Trophoblast cell (in vitro differentiated cells and primary cell): Measurements from ENCODE around the gene ENTREP1.

Experiments
- DNase-seq, 2 donors: peaks; one replicate each; pipeline ENCODE4 v3.0.0-alpha.2; 2016
- H2AFZ ChIP-seq: 2 replicates; pipeline ENCODE4 v1.6.1; 2013; ENCODE audit warnings: low read length, moderate library complexity, mild to moderate bottlenecking; ENCODE audit not compliant: insufficient read depth, poor library complexity
- H2AK5ac ChIP-seq: 2 replicates; pipeline ENCODE4 v1.6.1; 2013; ENCODE audit warnings: mild to moderate bottlenecking, low read length
- H2BK120ac ChIP-seq: 2 replicates; pipeline ENCODE4 v1.6.1; 2013; ENCODE audit warnings: low read length, mild to moderate bottlenecking, moderate library complexity; ENCODE audit not compliant: insufficient read depth, poor library complexity
- H2BK12ac ChIP-seq: 2 replicates; pipeline ENCODE4 v1.6.1; 2013; ENCODE audit warnings: mild to moderate bottlenecking, low read length, moderate library complexity
- H2BK5ac ChIP-seq: 2 replicates; pipeline ENCODE4 v1.6.1; 2013; ENCODE audit warnings: low read length, low read depth, moderate library complexity, mild to moderate bottlenecking; ENCODE audit not compliant: poor library complexity
- H3K14ac ChIP-seq: 2 replicates; pipeline ENCODE4 v1.6.1; 2013; ENCODE audit warnings: mild to moderate bottlenecking, low read length
- H3K18ac ChIP-seq: 2 replicates; pipeline ENCODE4 v1.6.1; 2013; ENCODE audit warnings: mild to moderate bottlenecking, low read length
- H3K23ac ChIP-seq: 2 replicates; pipeline ENCODE4 v1.6.1; 2013; ENCODE audit warnings: low read length
- H3K27ac ChIP-seq: 2 replicates; pipeline ENCODE4 v1.5.1; 2013; ENCODE audit warnings: low read depth, mild to moderate bottlenecking, inconsistent platforms, low read length, moderate library complexity
- H3K27me3 ChIP-seq: 2 replicates; pipeline ENCODE4 v1.6.1; 2013; ENCODE audit warnings: inconsistent platforms, mild to moderate bottlenecking, low read length, moderate library complexity; ENCODE audit not compliant: insufficient read depth
- H3K36me3 ChIP-seq, 2 experiments: 1 replicate in 1 of 2; 2 replicates in 1 of 2; pipeline ENCODE4 v1.6.1; 2013; ENCODE audit warnings: low read length in 2 of 2, mild to moderate bottlenecking in 2 of 2, moderate library complexity in 1 of 2; ENCODE audit not compliant: insufficient read depth in 2 of 2, control insufficient read depth in 1 of 2
- H3K4ac ChIP-seq: 2 replicates; pipeline ENCODE4 v1.6.1; 2013; ENCODE audit warnings: low read depth, mild to moderate bottlenecking, low read length, moderate library complexity
- H3K4me1 ChIP-seq, 2 experiments: 1 replicate in 1 of 2; 2 replicates in 1 of 2; pipeline ENCODE4 v1.6.1; 2013; ENCODE audit warnings: low read length in 2 of 2, mild to moderate bottlenecking in 2 of 2, moderate library complexity in 1 of 2; ENCODE audit not compliant: insufficient read depth in 2 of 2, control insufficient read depth in 1 of 2
- H3K4me2 ChIP-seq: 2 replicates; pipeline ENCODE4 v1.6.1; 2013; ENCODE audit warnings: inconsistent platforms, mild to moderate bottlenecking, low read length, moderate library complexity
- H3K4me3 ChIP-seq: 2 replicates; pipeline ENCODE4 v1.5.1; 2013; ENCODE audit warnings: mild to moderate bottlenecking, low read depth, low read length, inconsistent platforms
- H3K79me1 ChIP-seq: one replicate; pipeline ENCODE4 v1.6.1; 2013; ENCODE audit warnings: low read length
- H3K79me2 ChIP-seq: 2 replicates; pipeline ENCODE4 v1.6.1; 2013; ENCODE audit warnings: low read length, mild to moderate bottlenecking; ENCODE audit not compliant: control insufficient read depth, insufficient read depth, poor library complexity
- H3K9ac ChIP-seq: 2 replicates; pipeline ENCODE4 v1.6.1; 2013; ENCODE audit warnings: mild to moderate bottlenecking, low read length
- H3K9me3 ChIP-seq: 2 replicates; pipeline ENCODE4 v1.6.1; 2013; ENCODE audit warnings: low read depth, mild to moderate bottlenecking, control low read depth, inconsistent platforms, low read length; ENCODE audit not compliant: insufficient read depth
- H4K12ac ChIP-seq: 2 replicates; pipeline ENCODE4 v1.6.1; 2013; ENCODE audit warnings: low read depth, mild to moderate bottlenecking, low read length, moderate library complexity
- H4K8ac ChIP-seq: 2 replicates; pipeline ENCODE4 v1.6.1; 2013; ENCODE audit warnings: low read depth, mild to moderate bottlenecking, low read length, moderate library complexity
- H4K91ac ChIP-seq: one replicate; pipeline ENCODE4 v1.6.1; 2013; ENCODE audit warnings: low read depth, mild to moderate bottlenecking, low read length, moderate library complexity
- WGBS: extraction: QIAGEN DNeasy Blood & Tissue Kit; methylation state at CpG from one replicate; pipeline ENCODE4 v1.1.7; 2013; ENCODE audit warnings: missing lambda C conversion rate; ENCODE audit not compliant: insufficient read length, insufficient coverage; ENCODE audit errors: extremely low coverage; 5-methylcytosine and 5-hydroxymethylcytosine counted together

ENTREP1 gene

GRCh38 chr9:69425136-69425801 lies 100.3 kb downstream of the ENTREP1 start:
- no CpG with 5 or more reads among the region's 17 CpGs for WGBS
- no peak overlapping the region for H4K8ac ChIP-seq
- no peak overlapping the region for H3K18ac ChIP-seq
- H3K79me2 ChIP-seq = no peaks in the 10 kb centered on the region
- H3K4me2 ChIP-seq = no peak overlapping the region
- H3K27me3 ChIP-seq = no peaks in the 10 kb centered on the region
- no peak overlapping the region for H3K23ac ChIP-seq
- no peak overlapping the region for H2BK120ac ChIP-seq
- no peaks in the 10 kb centered on the region for H3K79me1 ChIP-seq
- H4K12ac ChIP-seq = no peak overlapping the region
- H2AFZ ChIP-seq = no peak overlapping the region
- H3K36me3 ChIP-seq = no peaks in the 10 kb centered on the region
- DNase-seq = no peak
- H3K14ac ChIP-seq = no peak overlapping the region
- no peaks in the 10 kb centered on the region for H3K9me3 ChIP-seq
- H3K4me1 ChIP-seq = no peaks in the 10 kb centered on the region
- no peak overlapping the region for H3K4me3 ChIP-seq
- H3K4ac ChIP-seq = no peak overlapping the region
- H2BK12ac ChIP-seq = no peak overlapping the region
- no peak overlapping the region for H3K27ac ChIP-seq
- no peak overlapping the region for H2AK5ac ChIP-seq
- H4K91ac ChIP-seq = no peak overlapping the region
- no peak overlapping the region for H3K9ac ChIP-seq
- no peak overlapping the region for H2BK5ac ChIP-seq

- no peak overlapping the region for H3K14ac ChIP-seq
- no peak overlapping the region for H2AK5ac ChIP-seq
- H3K27me3 ChIP-seq = no peaks in the 10 kb centered on the region
- H3K9me3 ChIP-seq = peaks cover 7% of the 10 kb centered on the region
- no peak overlapping the region for H3K18ac ChIP-seq
- no peaks in the 10 kb centered on the region for H3K79me1 ChIP-seq
- DNase-seq = no peak
- no peak overlapping the region for H3K23ac ChIP-seq
- WGBS = no CpG with 5 or more reads among the region's 4 CpGs
- no peak overlapping the region for H2BK5ac ChIP-seq
- no peak overlapping the region for H4K91ac ChIP-seq
- H3K9ac ChIP-seq = no peak overlapping the region
- H3K4me3 ChIP-seq = no peak overlapping the region
- H3K27ac ChIP-seq = no peak overlapping the region
- no peak overlapping the region for H2BK120ac ChIP-seq
- no peak overlapping the region for H3K4me2 ChIP-seq
- no peak overlapping the region for H2BK12ac ChIP-seq
- H2AFZ ChIP-seq = no peak overlapping the region
- H4K8ac ChIP-seq = no peak overlapping the region
- H4K12ac ChIP-seq = no peak overlapping the region
- no peaks in the 10 kb centered on the region for H3K79me2 ChIP-seq
- no peaks in the 10 kb centered on the region for H3K36me3 ChIP-seq
- no peaks in the 10 kb centered on the region for H3K4me1 ChIP-seq
- no peak overlapping the region for H3K4ac ChIP-seq
Observed at GRCh38 chr9:69427286-69427685, 102.3 kb downstream of the ENTREP1 start.

GRCh38 chr9:69428017-69428785 lies 103.2 kb downstream of the ENTREP1 start:
- no CpG with 5 or more reads among the region's 15 CpGs for WGBS
- Histone ChIP-seq H2AK5ac (no peak overlapping the region), H3K14ac (no peak overlapping the region)

GRCh38 chr9:69429281-69429680 lies 104.3 kb downstream of the ENTREP1 start:
- Histone ChIP-seq H2AK5ac (no peak overlapping the region), H3K9ac (no peak overlapping the region), H3K4ac (no peak overlapping the region), H4K91ac (no peak overlapping the region), H3K79me2 (no peaks in the 10 kb centered on the region), H3K27ac (no peak overlapping the region), H3K36me3 (no peaks in the 10 kb centered on the region), H3K4me2 (no peak overlapping the region), H4K8ac (no peak overlapping the region), H2BK120ac (no peak overlapping the region), H3K9me3 (peaks cover 7% of the 10 kb centered on the region), H3K23ac (no peak overlapping the region), H2BK12ac (no peak overlapping the region), H3K18ac (no peak overlapping the region), H3K79me1 (no peaks in the 10 kb centered on the region), H3K4me1 (no peaks in the 10 kb centered on the region), H3K4me3 (no peak overlapping the region), H2AFZ (no peak overlapping the region), H2BK5ac (no peak overlapping the region), H4K12ac (no peak overlapping the region), H3K14ac (no peak overlapping the region), H3K27me3 (no peaks in the 10 kb centered on the region)
- no CpG with 5 or more reads among the region's 6 CpGs for WGBS
- no peak for DNase-seq

More at GRCh38 chr9:69428017-69428785, 103.2 kb downstream of the ENTREP1 start:
- DNase-seq = no peak
- Histone ChIP-seq H3K23ac (no peak overlapping the region), H2AFZ (no peak overlapping the region), H2BK5ac (no peak overlapping the region), H3K4me2 (no peak overlapping the region), H3K4ac (no peak overlapping the region), H4K12ac (no peak overlapping the region), H4K8ac (no peak overlapping the region), H3K9ac (no peak overlapping the region), H3K9me3 (peaks cover 7% of the 10 kb centered on the region), H2BK120ac (no peak overlapping the region), H4K91ac (no peak overlapping the region), H3K36me3 (no peaks in the 10 kb centered on the region), H3K79me1 (no peaks in the 10 kb centered on the region), H3K79me2 (no peaks in the 10 kb centered on the region), H3K4me3 (no peak overlapping the region), H2BK12ac (no peak overlapping the region), H3K27me3 (no peaks in the 10 kb centered on the region), H3K27ac (no peak overlapping the region), H3K4me1 (no peaks in the 10 kb centered on the region), H3K18ac (no peak overlapping the region)
